Hematopoietic multipotent progenitor cell treated with erythropoietin and hydrocortisone succinate and interleukin-3 and kit ligand, for 4 days (in vitro differentiated cells): Measurements from ENCODE around the gene HGS.

Experiments
- DNase-seq: peaks from one replicate; pipeline ENCODE4 v3.0.0-alpha.2; 2015

HGS gene

GRCh38 chr17:81706232-81706611, 22.4 kb downstream of the HGS start:
- no peak for DNase-seq

- DNase-seq, result peak; percentile 50
These were observed 23.2 kb downstream of the HGS start for GRCh38 chr17:81706757-81707624.

- no peak for DNase-seq
These were observed 24.2 kb downstream of the HGS start for GRCh38 chr17:81707725-81708646.

- no peak for DNase-seq
These were observed 25.0 kb downstream of the HGS start for GRCh38 chr17:81708739-81709185.

GRCh38 chr17:81710514-81711308, 26.9 kb downstream of the HGS start:
- DNase-seq, result peak; percentile 82

GRCh38 chr17:81711814-81712467, 28.1 kb downstream of the HGS start, which contains the start of gene SLC25A10:
Gene SLC25A10, plus strand, starts transcription at chr17:81712284. Its CDS starts 143 bp downstream, at chr17:81712427.
- DNase-seq, result peak; percentile 90

- DNase-seq, result peak; percentile 54
These were observed 28.7 kb downstream of the HGS start for GRCh38 chr17:81712468-81713003.

- peak; percentile 13 for DNase-seq
These were observed 29.3 kb downstream of the HGS start for GRCh38 chr17:81713004-81713555.

GRCh38 chr17:81713556-81714411, 30.0 kb downstream of the HGS start:
- peak; percentile 60 for DNase-seq

- DNase-seq, result no peak
These were observed 30.7 kb downstream of the HGS start for GRCh38 chr17:81714412-81715106.

- DNase-seq, result no peak
These were observed 31.5 kb downstream of the HGS start for GRCh38 chr17:81715107-81715871.

GRCh38 chr17:81715872-81716673, 32.3 kb downstream of the HGS start:
- no peak for DNase-seq

- no peak for DNase-seq
These were observed 32.8 kb downstream of the HGS start for GRCh38 chr17:81716674-81716996.

- no peak for DNase-seq
These were observed 33.4 kb downstream of the HGS start for GRCh38 chr17:81717049-81717765.

- DNase-seq, result no peak
These were observed 33.9 kb downstream of the HGS start for GRCh38 chr17:81717766-81718089.

- DNase-seq, result no peak
These were observed 35.8 kb downstream of the HGS start for GRCh38 chr17:81719410-81720266.
